Renal cortex interstitium (tissue), 11 donors: ENCODE measurements around the gene TSHZ2. TPM values are rescaled to one million over a fixed set of nuclear protein-coding genes. Genes with fewer than 3 reads are reported as not detected.

ENCODE experiments used
- DNase-seq, 11 donors: peaks; one replicate each; pipeline ENCODE4 v3.0.0-alpha.2; 2013; ENCODE audit warnings: low read depth in 9 of 11, low spot score in 4 of 11; ENCODE audit errors: extremely low read depth in 1 of 11
- polyA plus RNA-seq, 3 donors: library from polyadenylated mRNA; unstranded; fragments of 120-200 nt; gene quantifications; one replicate each; pipeline ENCODE4 v1.2.1, GENCODE V29; 2013; ENCODE audit not compliant: insufficient read length in 3 of 3

Gene TSHZ2
- polyA plus RNA-seq, 3 donors = 12.8 to 15.9 (median 13.3) TPM

GRCh38 chr20:53163486-53163885 is 191.3 kb downstream of the TSHZ2 start:
- no peak for DNase-seq

DNA sequence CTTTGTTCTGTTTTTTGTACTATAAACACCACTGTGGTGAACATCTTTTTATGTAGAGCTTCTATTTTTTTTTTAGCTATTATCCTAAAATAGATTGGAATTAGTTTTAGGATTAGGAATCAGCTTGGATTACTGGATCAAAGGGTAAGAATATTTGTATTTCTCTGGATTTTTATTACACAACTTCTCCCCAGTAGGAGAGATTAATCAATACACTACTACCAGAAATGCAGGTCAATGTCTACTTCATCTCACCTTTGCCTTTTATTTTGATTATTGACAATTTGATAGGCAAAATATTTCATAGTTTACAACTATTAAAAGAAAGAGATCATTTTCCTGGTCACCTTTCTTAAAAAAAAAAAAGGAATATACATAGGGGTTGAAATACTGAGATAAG is 191.9 kb downstream of the TSHZ2 start:
- DNase-seq = no peak

GRCh38 chr20:53165452-53165851 is 193.3 kb downstream of the TSHZ2 start:
- DNase-seq = no peak

DNA sequence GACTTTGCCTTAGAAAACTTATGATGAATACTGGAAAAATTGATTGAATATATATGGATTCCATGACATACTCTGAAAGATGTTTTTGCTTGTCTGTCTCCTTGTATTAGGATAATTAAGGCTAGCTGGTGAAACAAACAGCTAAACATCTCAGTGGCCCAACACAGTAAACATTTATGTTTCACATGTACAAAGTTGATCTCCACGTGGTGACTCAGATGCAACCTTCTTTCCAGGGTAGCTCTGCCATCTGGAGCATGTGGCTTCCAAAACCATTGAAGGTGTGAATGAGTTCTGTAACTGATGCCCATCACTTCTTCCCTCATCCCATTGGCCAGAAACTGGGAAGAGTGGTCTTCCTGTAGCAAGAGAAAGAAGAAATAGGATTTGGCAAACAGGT is 196.3 kb downstream of the TSHZ2 start:
- no peak for DNase-seq

- no peak for DNase-seq
Measured at GRCh38 chr20:53170196-53170595, 198.0 kb downstream of the TSHZ2 start.

GRCh38 chr20:53171065-53171464 is 198.9 kb downstream of the TSHZ2 start:
- DNase-seq = no peak

- no peak for DNase-seq
Measured at GRCh38 chr20:53174454-53174853, 202.3 kb downstream of the TSHZ2 start.

GRCh38 chr20:53175135-53175780 is 203.1 kb downstream of the TSHZ2 start:
- no peak for DNase-seq

DNA sequence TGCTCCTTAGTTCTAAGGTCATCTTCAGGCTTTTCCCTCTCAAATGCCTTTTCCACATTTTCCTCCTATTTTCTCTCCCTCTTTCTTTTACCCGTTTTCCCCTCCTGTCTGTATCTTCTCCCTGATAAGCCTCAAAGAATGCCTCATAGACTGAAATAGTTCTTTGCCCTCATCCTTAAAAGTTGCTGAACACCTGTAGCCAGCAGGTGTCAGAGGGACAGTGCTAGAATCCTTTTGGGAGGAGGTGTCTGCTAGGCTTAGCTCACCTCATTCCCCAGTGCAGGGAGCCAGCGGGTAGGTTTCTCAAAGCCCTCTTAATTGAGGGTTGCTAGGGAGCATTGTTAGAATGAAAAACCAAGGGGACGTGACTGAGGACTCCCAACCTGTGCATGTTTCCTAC is 204.0 kb downstream of the TSHZ2 start:
- no peak for DNase-seq

- no peak for DNase-seq
Measured at GRCh38 chr20:53177687-53178086, 205.5 kb downstream of the TSHZ2 start.

DNA sequence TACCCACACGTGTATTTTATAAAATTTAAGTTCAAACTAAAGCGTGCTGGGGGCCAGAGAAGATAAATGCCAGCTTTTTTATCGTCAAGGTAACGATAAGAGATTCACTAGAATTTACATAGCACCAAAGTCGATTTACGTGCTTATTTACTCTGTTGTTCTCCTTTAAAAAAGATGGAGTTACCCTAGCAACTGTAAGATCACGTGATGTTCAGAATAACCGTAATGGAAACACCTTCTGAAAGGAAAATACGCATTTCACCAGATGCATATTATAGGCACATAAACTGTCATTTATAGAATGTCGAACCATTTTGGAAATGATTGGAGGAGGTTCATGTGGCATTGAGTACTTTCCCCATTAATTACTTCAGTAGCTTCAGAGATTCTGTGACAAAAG is 207.6 kb downstream of the TSHZ2 start:
- no peak for DNase-seq

DNA sequence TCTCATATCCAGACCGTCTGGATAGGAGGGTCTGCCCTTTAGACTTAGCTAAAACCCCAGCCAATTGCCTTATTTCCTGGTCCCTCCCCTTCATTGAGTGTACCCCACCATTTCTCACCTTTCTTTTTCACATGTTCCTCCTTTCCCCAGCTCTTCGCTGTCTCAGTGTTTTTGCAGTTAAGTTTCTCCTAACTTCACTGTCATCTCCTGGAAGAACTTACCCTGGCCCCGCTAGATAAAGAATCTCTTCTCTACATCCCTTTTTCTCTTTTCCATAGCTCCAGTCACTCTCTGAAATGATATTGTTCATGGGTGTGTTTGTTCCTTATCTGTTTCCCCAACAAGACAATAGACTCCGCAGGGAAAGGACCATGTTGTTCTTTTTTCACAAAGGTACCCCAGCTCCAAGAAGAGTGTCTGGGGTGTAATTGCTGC is 208.8 kb downstream of the TSHZ2 start:
- no peak for DNase-seq

GRCh38 chr20:53181866-53182376 is 209.8 kb downstream of the TSHZ2 start:
- DNase-seq = no peak

DNA sequence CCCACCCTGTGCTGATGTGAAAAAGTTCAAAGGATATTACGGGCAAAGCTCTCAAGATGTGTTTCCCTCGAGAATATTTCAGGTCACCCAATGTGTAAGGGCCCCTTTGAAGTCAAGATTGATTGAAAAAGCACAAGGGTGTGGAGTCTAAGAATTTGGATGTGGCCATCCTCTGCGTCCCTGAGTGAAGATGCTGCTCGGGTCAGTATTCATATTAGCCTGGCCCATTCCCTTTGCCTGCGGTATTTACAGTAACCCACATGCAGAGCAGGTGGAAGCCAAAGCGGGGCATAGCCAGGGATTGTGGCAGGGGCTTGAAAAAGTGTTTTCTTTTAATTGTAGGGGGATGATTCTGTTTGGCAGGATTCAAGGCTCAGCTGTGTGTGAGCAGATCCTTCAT is 211.0 kb downstream of the TSHZ2 start:
- no peak for DNase-seq

DNA sequence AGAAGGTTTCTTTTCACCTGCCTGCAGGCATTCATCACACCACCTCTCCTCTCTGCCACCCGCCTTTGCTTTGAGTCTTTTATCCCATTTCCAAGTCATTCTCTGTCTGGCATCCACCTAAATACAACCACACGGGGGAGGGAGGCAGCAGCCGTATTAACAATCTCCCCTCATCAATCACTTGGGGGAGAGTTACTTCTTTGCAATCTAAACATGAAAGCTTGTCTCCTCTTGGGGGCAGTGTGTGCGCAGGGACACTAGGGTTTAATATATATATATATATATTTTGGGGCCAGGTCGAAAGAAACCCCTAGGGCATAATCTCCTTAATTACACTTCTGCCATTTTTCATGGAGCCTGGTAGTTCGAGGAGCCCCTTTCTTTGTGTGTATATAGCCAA is 214.5 kb downstream of the TSHZ2 start:
- DNase-seq = no peak

DNA sequence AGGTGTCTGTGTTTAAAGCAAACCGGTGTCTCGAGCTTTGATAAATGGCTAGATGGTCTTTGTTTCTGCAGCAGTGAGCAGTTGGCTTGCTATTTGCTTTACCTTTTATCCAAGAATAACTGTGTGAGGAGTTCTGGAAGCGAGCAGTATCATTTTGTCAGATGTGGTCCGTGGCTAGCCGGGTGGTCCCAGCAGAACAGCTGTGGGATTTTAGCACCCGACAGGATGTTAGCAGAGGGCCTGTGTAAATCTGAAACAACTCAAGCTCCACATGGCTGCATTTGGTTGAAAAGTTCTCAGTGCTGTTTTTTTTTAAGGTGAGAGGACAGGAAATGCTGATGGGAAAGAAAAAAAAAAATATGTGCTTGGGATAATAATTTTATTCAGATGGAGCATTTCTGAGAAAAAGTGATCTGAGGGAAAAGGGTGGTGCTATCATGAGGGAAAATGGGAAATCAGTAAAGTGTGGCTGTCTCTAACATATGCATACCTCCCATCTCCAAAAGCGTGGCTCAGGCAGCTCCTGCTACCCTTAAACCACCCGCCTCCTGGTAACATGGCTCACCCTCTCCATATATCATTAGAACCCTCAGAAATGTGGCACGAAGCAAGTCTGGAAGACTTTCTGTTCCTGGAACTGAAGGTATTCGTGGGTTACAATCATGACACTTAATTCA is 215.4 kb downstream of the TSHZ2 start:
- DNase-seq = peak in 9 of 11 donors; percentile 32 to 72 (median 62)

DNA sequence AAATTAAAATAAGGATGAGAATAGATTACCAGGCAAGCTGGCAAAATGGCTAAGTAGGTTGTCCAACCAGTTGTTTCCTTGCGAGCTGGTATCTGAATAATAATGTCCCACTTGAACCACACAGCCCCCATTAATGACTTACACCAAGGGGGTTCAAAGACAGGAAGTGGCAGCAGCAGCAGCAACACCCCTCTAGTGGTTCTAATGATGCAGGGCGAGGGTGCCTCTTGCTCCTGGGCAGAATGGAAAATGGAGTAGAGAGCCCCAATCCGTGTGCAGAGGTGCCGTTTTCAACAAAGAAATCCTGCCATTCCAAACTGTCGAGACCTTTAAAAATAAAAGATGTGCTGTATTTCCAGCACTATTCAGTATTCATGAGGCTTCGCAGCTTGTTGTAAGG is 218.1 kb downstream of the TSHZ2 start:
- DNase-seq = no peak

GRCh38 chr20:53191957-53192356 is 219.8 kb downstream of the TSHZ2 start:
- no peak for DNase-seq

GRCh38 chr20:53194306-53195290 is 222.4 kb downstream of the TSHZ2 start:
- no peak for DNase-seq
